Measurements from ENCODE around the gene DLGAP3. TPM values are rescaled to one million over a fixed set of nuclear protein-coding genes. Genes with fewer than 3 reads are reported as not detected.

The DLGAP3 gene
- total RNA-seq, 1 experiment from 2014 or later: 0.05 TPM

DNA sequence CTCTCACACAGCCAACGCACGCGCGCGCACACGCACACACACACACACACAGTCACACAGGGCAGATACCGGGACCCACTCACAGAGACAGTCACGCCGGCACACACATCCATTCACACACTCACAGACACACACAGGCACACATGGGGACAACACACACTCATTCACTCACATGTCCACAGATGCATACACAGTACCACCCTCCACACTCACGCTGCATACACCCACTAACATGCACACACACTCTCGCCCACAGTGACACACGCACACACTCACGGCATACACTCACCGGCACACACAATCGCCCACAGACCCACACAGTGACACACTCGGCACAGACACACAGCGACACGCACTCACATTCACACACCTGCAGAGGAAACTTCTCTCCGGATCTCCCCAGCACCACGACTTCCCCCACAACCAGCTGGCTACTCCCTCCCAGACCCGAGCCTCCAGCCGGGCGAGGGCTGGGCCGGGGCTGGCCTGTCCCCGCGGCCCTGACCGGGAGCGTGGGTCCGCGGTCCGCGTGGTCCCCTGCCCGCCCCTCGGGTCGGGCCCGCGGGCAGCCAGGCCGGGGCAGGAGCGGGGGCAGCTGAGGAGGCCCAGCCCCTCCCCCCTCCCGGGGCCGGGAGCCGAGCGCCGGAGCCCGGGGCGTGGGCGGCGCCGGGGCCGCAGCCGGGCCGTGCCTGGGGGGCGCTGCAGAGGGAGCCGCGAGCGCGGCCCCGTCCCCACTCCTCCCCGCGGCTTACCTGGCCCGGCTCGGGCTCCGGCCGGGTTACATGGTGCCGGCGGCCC lies 552 bp downstream of the DLGAP3 start:
- no peak for DNase-seq (ENCODE audit: low read depth)

- no peak for DNase-seq (ENCODE audit: low read depth)
Observed at GRCh38 chr1:34928066-34928696, 1.3 kb downstream of the DLGAP3 start.

DNA sequence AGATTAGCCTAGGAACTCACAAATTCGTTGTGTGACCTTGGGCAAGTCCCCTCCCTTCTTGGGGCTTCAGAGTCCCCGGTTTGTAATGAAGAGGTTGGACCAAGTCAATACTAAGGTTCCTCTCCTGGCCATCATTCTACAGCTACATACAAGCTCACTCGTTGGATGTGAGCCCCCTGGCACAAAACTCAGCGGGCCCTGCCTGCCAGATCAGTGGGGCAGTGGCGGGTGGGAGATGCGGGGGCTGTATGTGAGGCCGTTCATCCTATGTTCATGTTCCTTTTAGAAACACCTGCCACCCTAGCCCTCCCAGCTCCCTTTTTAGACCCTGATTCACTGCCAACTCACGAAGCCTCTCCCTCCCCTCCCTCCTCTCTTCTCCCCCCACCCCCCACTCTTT lies 2.1 kb downstream of the DLGAP3 start:
- DNase-seq (ENCODE audit: low read depth): no peak

- DNase-seq (ENCODE audit: low read depth): no peak
Observed at GRCh38 chr1:34926894-34927293, 2.6 kb downstream of the DLGAP3 start.

- peak; percentile 33 for DNase-seq (ENCODE audit: low read depth)
Observed at GRCh38 chr1:34926156-34926555, 3.3 kb downstream of the DLGAP3 start.

GRCh38 chr1:34925730-34926129 lies 3.7 kb downstream of the DLGAP3 start:
- DNase-seq (ENCODE audit: low read depth): no peak

DNA sequence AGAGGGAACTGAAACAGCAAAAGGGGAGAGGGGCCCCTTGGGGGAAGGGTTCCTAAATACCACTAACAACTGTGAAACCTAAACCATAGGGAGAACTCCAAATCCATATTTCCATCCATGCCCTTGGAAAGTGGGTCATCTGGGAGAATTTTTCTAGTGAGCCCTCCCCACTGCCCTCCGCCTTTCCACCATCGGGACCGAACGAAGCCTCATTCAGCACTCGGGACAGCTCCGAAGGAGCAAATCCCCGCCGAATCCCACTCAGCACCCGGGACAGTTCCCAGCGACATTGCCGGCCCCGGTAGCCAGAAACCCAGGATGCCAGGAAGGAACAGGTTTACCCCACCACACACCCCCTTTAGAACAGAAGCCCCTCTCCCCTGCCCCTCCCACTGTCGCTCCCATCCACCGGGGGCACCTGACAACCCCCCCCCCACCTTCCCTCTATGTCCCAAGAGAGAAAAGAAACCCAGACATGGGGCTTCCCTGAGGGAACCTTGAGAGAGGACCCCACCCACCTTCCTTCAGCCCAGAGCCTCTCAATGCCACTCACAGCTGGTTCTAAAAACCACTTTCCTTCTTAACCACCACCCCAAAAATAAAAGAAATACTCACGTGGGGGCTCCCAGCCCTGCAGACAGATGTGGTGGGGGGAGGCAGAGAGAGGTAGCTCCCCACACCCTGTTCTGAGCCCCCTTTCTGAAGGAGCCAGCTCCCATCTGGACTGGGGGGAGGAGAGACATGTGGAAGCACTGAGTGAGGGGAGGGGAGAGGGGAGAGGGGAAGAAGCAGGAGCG lies 4.5 kb downstream of the DLGAP3 start:
- peak; percentile 34 for DNase-seq (ENCODE audit: low read depth)

GRCh38 chr1:34923490-34923889 lies 6.0 kb downstream of the DLGAP3 start:
- DNase-seq (ENCODE audit: low read depth): no peak

GRCh38 chr1:34918977-34919561 lies 10.4 kb downstream of the DLGAP3 start:
- no peak for DNase-seq (ENCODE audit: low read depth)

GRCh38 chr1:34918386-34918976 lies 11.0 kb downstream of the DLGAP3 start:
- no peak for DNase-seq (ENCODE audit: low read depth)

GRCh38 chr1:34917017-34917416 lies 12.4 kb downstream of the DLGAP3 start:
- DNase-seq (ENCODE audit: low read depth): no peak

GRCh38 chr1:34916104-34916503 lies 13.3 kb downstream of the DLGAP3 start:
- DNase-seq (ENCODE audit: low read depth): no peak

DNA sequence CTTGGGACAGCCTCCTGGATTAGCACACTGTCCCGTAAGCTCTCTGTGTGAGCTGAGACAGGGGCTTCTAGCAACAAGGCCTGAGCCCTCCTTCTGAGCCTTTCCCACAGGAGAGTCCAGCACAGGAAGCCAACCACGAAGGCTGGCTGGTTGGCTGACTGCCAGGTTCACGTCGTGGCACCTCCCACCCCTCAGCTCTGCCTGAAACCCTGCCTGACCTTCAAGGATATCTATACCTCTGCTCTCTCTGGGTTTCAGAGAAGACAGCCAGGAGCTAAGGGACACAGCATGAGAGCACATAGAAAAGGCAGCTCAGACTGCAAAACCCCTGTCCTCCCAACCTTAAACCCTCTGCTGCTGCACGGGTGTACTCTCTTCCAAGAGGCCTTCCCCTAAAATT lies 13.9 kb downstream of the DLGAP3 start:
- DNase-seq (ENCODE audit: low read depth): no peak

DNA sequence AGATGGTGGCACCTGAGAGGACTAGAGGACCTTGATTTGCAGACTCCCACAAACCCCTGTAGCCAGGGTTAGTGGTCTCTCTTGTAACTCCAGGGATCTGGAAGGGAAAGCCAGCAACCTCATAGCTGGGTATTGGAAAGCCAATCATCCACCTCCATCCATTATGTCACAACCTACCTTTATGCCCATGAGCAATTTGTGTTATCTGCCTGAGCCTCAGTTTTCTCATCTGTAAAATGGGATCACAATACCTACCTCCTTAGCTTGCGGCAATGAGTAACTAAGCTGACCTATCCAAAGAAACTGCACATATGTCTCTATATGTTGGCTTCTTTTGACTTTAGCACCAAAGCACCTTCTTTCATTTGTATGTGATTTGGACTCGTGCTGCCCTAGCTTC lies 14.5 kb downstream of the DLGAP3 start:
- DNase-seq (ENCODE audit: low read depth): no peak

GRCh38 chr1:34911465-34911864 lies 18.0 kb downstream of the DLGAP3 start:
- no peak for DNase-seq (ENCODE audit: low read depth)

- DNase-seq (ENCODE audit: low read depth): no peak
Observed at GRCh38 chr1:34910425-34910824, 19.0 kb downstream of the DLGAP3 start.

DNA sequence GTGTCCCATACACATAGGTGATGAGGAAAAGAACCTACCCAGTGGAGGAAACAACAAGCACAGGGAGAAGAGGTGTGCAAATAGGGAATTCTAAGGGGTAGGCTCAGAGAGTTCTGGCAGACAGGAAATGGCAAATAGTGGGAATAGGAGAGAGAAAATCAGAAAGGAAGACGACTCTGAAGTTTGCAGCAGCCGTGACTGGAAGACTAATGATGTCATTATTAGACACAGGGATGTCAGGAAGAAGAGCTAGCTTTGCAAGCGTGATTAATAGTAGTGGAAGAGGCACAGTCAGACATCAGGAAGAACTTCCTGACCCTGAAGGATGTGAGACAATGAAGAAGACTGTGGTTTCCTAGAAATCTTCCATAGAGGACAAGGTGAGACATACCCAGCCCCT lies 21.1 kb downstream of the DLGAP3 start:
- DNase-seq (ENCODE audit: low read depth): no peak

- no peak for DNase-seq (ENCODE audit: low read depth)
Observed at GRCh38 chr1:34907487-34908090, 21.9 kb downstream of the DLGAP3 start.

DNA sequence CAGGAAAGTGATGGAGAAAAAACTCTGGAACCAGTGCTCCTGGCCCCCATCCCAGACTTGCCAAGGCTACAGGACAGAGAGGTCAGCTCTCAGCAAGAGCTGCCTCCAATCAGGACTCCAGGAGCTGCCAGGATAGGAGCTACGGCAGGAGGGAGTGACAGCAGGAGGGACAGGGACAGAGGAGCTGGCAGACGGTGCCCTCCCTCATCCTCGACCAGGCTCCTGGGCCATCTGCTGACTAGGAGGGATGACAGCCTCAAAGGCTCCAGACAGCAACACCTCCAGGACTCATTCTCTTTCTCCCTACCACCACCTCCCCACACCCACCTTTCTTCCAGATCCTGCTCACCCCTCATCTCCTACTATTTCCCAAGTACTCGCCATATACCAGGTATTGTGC lies 22.7 kb downstream of the DLGAP3 start:
- no peak for DNase-seq (ENCODE audit: low read depth)

GRCh38 chr1:34906222-34906621 lies 23.2 kb downstream of the DLGAP3 start:
- DNase-seq (ENCODE audit: low read depth): no peak

DNA sequence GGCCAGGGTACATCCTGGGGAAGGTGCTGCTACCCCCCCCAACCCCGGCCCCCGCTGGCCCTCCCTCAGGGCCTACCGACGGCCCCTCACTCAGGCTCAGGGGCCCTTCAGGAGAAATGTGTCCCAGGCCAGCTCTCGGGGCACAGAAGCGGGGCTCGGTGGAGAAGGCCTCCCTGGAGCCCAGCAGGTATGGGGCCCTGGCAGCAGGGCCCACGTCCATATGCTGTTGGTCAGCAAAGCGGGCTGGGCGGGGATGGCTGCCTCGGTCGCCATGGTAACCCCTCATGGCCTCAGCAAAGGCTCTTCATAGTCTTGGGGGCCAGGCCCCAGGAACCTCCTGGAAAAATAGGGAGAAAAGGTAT lies 24.4 kb downstream of the DLGAP3 start:
- DNase-seq (ENCODE audit: low read depth): no peak
